Measurements from ENCODE around the gene REEP6. TPM values are rescaled to one million over a fixed set of nuclear protein-coding genes. Genes with fewer than 3 reads are reported as not detected.

REEP6 gene
- total RNA-seq, 2 experiments from 2014 or later = 2.0 to 2.4 TPM

DNA sequence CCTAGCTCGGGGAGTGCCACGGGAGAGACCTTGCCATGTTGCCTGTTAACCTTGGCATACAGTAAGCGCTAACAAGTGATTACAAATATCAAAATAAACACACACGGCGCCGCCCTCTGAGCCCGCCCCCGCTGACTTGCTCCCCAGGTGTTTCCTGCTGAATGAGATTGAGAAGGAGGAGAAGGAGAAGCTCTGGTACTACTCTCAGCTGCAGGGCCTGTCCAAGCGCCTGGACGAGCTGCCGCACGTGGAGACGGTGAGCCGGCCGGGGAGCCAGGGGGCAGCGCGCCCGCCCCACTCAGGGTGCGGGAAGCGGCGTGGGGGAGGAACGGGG lies 36.0 kb upstream of the REEP6 start:
- no peak overlapping the region for H3K4me3 Mint-ChIP-seq
- H3K36me3 Mint-ChIP-seq (ENCODE audit: low read depth) = no peaks in the 10 kb centered on the region
- no peaks in the 10 kb centered on the region for H3K9me3 Mint-ChIP-seq
- peaks cover 15% of the 10 kb centered on the region for H3K4me1 Mint-ChIP-seq (ENCODE audit: low read depth)
- TF ChIP-seq, protein P1, sequence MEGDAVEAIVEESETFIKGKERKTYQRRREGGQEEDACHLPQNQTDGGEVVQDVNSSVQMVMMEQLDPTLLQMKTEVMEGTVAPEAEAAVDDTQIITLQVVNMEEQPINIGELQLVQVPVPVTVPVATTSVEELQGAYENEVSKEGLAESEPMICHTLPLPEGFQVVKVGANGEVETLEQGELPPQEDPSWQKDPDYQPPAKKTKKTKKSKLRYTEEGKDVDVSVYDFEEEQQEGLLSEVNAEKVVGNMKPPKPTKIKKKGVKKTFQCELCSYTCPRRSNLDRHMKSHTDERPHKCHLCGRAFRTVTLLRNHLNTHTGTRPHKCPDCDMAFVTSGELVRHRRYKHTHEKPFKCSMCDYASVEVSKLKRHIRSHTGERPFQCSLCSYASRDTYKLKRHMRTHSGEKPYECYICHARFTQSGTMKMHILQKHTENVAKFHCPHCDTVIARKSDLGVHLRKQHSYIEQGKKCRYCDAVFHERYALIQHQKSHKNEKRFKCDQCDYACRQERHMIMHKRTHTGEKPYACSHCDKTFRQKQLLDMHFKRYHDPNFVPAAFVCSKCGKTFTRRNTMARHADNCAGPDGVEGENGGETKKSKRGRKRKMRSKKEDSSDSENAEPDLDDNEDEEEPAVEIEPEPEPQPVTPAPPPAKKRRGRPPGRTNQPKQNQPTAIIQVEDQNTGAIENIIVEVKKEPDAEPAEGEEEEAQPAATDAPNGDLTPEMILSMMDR (IDR thresholded peaks at IDR 0.05) = no peak
- ChIA-PET CTCF (interaction anchor here (1.0 to 3.1 kb wide), 4 partner anchors 10 to 48 kb away, joined by 3 to 13 read pairs (median 4); no protein-coding TSS in a partner anchor), POLR2A (interaction anchor here (0.8 to 1.5 kb wide), 3 partner anchors 8 to 15 kb away, joined by 3 to 5 read pairs (median 3); no protein-coding TSS in a partner anchor)
- intact Hi-C loops (cut with micrococcal nuclease) = no loop called here
- no peak for ATAC-seq
- H3K27ac Mint-ChIP-seq = no peak overlapping the region
- peaks cover 56% of the 10 kb centered on the region for H3K27me3 Mint-ChIP-seq
- peak; percentile 44 for DNase-seq

DNA sequence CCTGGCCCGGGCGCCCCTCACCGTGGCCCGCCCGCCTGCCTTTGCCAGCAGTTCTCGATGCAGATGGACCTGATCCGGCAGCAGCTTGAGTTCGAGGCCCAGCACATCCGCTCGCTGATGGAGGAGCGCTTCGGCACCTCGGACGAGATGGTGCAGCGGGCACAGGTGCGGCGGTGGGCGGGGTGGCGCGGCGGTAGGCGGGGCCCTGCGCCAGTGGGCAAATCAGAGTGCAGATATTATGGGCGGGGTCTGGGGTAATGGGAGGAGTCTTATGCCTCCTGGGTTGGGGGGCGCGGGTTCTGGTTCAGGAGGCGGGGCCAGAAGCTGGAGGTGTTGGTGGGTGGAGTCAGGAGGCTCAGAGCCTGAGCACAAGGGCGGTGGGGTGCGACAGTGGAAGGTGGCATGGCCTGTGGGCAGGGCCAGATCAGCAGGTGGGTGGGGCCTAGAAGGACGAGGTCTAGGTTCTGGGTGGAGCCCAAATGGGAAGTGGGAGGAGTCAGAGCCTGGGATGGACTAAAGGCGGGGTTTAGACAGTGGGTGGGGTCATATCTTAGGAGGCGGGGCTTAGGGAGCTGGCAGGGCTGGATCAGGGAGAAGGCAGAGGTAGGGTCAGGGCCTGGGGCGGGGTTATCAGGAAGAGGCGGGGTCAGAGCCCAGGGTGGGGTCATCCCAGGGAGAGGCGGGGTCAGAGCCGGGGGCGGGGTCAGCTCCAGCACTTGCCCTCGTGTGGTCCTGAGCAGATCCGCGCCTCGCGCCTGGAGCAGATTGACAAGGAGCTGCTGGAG lies 35.5 kb upstream of the REEP6 start:
- Mint-ChIP-seq H3K9me3 (no peaks in the 10 kb centered on the region), H3K4me3 (no peak overlapping the region), H3K27me3 (peaks cover 52% of the 10 kb centered on the region), H3K4me1 (ENCODE audit: low read depth) (peaks cover 15% of the 10 kb centered on the region), H3K36me3 (ENCODE audit: low read depth) (no peaks in the 10 kb centered on the region), H3K27ac (no peak overlapping the region)
- POLR2A ChIA-PET = interaction anchor here (0.8 to 1.5 kb wide), 4 partner anchors 9 to 15 kb away, joined by 3 to 5 read pairs (median 3); no protein-coding TSS in a partner anchor
- ATAC-seq (peak; percentile 84), DNase-seq (peak; percentile 82)
- CTCF ChIA-PET = interaction anchor here (0.9 to 3.1 kb wide), 6 partner anchors 9 to 47 kb away, joined by 3 to 13 read pairs (median 3); no protein-coding TSS in a partner anchor
- intact Hi-C loops (cut with micrococcal nuclease) = no loop called here
- TF ChIP-seq, protein P1 (IDR thresholded peaks at IDR 0.05) = no peak

DNA sequence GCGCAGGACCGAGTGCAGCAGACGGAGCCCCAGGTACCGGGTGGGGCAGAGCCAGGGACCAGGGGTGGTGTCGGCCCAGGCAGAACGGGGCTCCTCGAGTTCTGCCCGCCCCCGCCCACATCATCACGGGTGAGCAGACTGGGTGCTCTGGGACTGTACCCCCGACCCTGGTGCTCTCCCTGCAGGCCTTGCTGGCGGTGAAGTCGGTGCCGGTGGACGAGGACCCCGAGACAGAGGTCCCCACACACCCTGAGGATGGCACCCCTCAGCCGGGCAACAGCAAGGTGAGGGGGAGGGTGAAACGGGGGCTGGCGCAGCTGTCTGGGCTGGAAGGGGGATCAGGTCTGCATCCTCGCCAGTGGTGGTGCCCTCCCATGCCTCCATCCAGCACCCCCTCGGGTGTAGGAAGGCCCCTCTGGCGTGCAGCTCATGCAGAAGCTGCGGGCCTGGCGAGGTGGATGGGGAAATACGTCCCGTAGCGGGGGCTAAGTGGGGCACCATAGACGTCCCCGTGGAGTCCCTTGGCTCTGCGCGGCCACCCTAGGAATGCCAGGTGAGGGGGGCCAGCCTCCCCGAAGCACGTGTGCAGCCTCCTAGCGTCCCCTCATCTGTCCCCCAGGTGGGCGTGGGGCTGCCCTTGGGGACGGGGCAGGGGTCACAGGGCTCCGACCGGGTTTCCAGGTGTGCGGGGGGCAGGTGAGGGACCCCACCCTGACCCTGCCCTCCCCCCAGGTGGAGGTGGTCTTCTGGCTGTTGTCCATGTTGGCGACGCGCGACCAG lies 34.7 kb upstream of the REEP6 start:
- ChIA-PET CTCF (interaction anchor here (0.7 to 3.1 kb wide), 5 partner anchors 9 to 19 kb away, joined by 3 to 13 read pairs (median 3); no protein-coding TSS in a partner anchor), POLR2A (interaction anchor here (0.8 to 1.9 kb wide), 5 partner anchors 9 to 17 kb away, joined by 3 to 6 read pairs (median 3); no protein-coding TSS in a partner anchor)
- no peaks in the 10 kb centered on the region for H3K36me3 Mint-ChIP-seq (ENCODE audit: low read depth)
- peaks cover 45% of the 10 kb centered on the region for H3K27me3 Mint-ChIP-seq
- TF ChIP-seq, protein P1 (IDR thresholded peaks at IDR 0.05) = no peak
- H3K9me3 Mint-ChIP-seq = no peaks in the 10 kb centered on the region
- intact Hi-C loops (cut with micrococcal nuclease) = no loop called here
- no peak overlapping the region for H3K27ac Mint-ChIP-seq
- peaks cover 13% of the 10 kb centered on the region for H3K4me1 Mint-ChIP-seq (ENCODE audit: low read depth)
- ATAC-seq = no peak
- DNase-seq = no peak
- no peak overlapping the region for H3K4me3 Mint-ChIP-seq

DNA sequence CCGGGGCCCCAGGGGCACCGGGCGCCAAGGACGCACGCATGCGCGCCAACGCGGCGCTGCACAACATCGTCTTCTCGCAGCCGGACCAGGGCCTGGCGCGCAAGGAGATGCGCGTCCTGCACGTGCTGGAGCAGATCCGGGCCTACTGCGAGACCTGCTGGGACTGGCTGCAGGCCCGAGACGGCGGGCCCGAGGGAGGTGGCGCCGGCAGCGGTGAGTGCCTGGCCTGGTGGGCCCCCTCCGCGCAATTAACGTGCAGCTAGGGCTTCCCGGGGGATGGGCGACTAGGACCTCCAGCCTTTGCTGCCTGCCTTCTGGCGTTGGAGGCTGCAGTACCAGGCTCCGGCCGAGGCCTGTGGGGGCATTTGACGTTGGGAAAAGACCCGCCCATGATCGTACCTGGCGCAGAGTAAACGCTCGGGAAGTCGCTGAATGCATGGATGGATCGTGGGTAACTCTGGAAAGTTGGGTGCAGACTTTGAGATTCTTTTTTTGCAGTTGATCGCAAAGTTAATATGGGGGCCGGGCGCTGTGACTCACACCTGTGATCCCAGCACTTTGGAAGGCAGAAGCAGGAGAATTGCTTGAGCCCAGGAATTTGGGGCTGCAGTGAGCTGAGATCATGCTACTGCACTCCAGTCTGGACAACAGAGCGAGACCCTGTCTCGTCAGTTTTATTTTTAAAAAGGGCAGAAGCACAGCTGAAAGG lies 33.8 kb upstream of the REEP6 start:
- TF ChIP-seq, protein P1 (IDR thresholded peaks at IDR 0.05) = no peak
- H3K4me1 Mint-ChIP-seq (ENCODE audit: low read depth) = peaks cover 13% of the 10 kb centered on the region
- intact Hi-C loops (cut with micrococcal nuclease) = no loop called here
- DNase-seq (no peak), ATAC-seq (no peak)
- no peaks in the 10 kb centered on the region for H3K9me3 Mint-ChIP-seq
- H3K27ac Mint-ChIP-seq = no peak overlapping the region
- no peak overlapping the region for H3K4me3 Mint-ChIP-seq
- POLR2A ChIA-PET = interaction anchor here (0.9 to 1.9 kb wide), 4 partner anchors 9 to 16 kb away, joined by 3 to 6 read pairs (median 4); no protein-coding TSS in a partner anchor
- CTCF ChIA-PET = interaction anchor here (0.7 to 1.8 kb wide), 4 partner anchors 9 to 89 kb away, joined by 3 to 6 read pairs (median 4); no protein-coding TSS in a partner anchor
- H3K27me3 Mint-ChIP-seq = peaks cover 40% of the 10 kb centered on the region
- H3K36me3 Mint-ChIP-seq (ENCODE audit: low read depth) = no peaks in the 10 kb centered on the region

Data from activated CD8-positive, alpha-beta T cell treated with anti-CD3 and anti-CD28 coated beads for 36 hours (primary cell).